HEK293T (cell line): ENCODE data around the gene TTC33.

Experiments used
- ARNT ChIP-seq: fragments of 450-650 bp; IDR thresholded peaks from 2 replicates; pipeline ENCODE4 v1.6.1; 2017; ENCODE audit warnings: mild to moderate bottlenecking
- BHLHE40 ChIP-seq: fragments of 450-650 bp; IDR thresholded peaks from 2 replicates; pipeline ENCODE4 v1.6.1; 2016; ENCODE audit warnings: mild to moderate bottlenecking, moderate library complexity, borderline replicate concordance
- ELF4 ChIP-seq: fragments of 450-650 bp; IDR thresholded peaks from 2 replicates; pipeline ENCODE4 v1.6.1; 2017; ENCODE audit warnings: antibody characterized with exemption
- FOXK2 ChIP-seq: fragments of 450-650 bp; IDR thresholded peaks from 2 replicates; pipeline ENCODE4 v1.6.1; 2016; ENCODE audit warnings: mild to moderate bottlenecking
- FOXM1 ChIP-seq: fragments of 450-650 bp; IDR thresholded peaks from 2 replicates; pipeline ENCODE4 v1.6.1; 2017; ENCODE audit warnings: mild to moderate bottlenecking, borderline replicate concordance
- HDGF ChIP-seq: fragments of 450-650 bp; IDR thresholded peaks from 2 replicates; pipeline ENCODE4 v1.6.1; 2017; ENCODE audit warnings: antibody characterized with exemption, borderline replicate concordance
- L3MBTL2 ChIP-seq: fragments of 450-650 bp; conservative IDR thresholded peaks from 2 replicates; pipeline ENCODE4 v1.6.1; 2016; ENCODE audit warnings: mild to moderate bottlenecking
- SP1 ChIP-seq: fragments of 450-650 bp; IDR thresholded peaks from 2 replicates; pipeline ENCODE4 v1.6.1; 2017
- SUZ12 ChIP-seq: fragments of 450-650 bp; IDR thresholded peaks from 2 replicates; pipeline ENCODE4 v1.6.1; 2016; ENCODE audit warnings: mild to moderate bottlenecking
- TARDBP ChIP-seq: fragments of 450-650 bp; IDR thresholded peaks from 2 replicates; pipeline ENCODE4 v1.6.1; 2016

DNA sequence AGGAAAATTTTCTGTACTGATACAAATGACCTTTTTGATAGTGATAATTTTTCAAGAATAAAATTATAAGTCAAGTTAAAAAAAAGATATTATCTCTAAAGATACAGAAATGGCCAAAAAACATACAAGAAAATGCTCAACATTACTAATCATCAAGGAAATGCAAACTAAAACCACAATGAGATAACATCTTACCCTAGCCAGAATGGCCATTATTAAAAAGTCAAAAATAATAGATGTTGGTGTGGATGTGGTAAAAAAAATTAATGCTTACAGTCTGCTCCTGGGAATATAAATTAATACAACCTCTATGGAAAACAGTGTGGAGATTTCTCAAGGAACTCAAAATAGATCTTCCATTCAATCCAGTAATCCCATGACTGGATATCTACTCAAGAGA, 99.0 kb downstream of the TTC33 start:
- no peak for TF ChIP-seq SUZ12
- TF ChIP-seq FOXK2 = no peak
- no peak for TF ChIP-seq ELF4
- TF ChIP-seq L3MBTL2 = no peak
- TF ChIP-seq TARDBP = no peak
- TF ChIP-seq ARNT = no peak
- no peak for TF ChIP-seq BHLHE40
- no peak for TF ChIP-seq HDGF
- TF ChIP-seq SP1 = no peak
- no peak for TF ChIP-seq FOXM1
